Effector CD4-positive, alpha-beta T cell (primary cell): ENCODE results near the gene SNX11.

Experiments
- DNase-seq: peaks from one replicate; pipeline ENCODE4 v3.0.0-alpha.2; 2020

The SNX11 gene

DNA sequence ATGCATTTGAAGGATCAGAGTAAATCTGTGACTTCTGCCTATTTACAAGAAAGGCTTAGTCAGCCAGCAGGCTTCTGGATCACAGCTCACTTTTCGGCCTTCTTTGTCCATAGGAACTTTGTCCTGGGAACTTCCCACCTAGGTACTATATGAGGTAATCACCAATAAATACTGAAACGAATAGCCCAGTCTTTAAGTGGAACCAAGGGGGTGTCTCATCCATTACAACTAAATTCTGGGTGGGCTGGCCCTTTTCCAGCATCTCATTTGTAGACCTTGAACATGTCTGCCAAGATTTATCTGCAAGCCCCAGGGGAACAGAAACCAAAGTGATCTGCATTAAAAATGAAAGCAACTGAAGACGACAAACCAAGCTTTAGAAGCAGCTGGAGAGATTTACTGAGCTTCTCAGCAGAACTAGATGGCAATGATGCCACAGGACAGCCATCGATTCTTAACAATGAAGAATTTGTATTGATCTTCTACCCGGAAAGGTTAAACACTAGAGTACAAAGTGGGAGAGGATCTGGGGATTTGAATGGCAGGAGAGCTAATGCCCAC is 55.5 kb downstream of the SNX11 start:
- no peak for DNase-seq

GRCh38 chr17:48163809-48164208 is 56.2 kb downstream of the SNX11 start:
- no peak for DNase-seq

- DNase-seq = no peak
Observed at GRCh38 chr17:48169926-48170325, 62.4 kb downstream of the SNX11 start.
